HepG2 (cell line): ENCODE data around the gene TRERF1. TPM values are rescaled to one million over a fixed set of nuclear protein-coding genes. Genes with fewer than 3 reads are reported as not detected.

Experiments used
- ATF5 ChIP-seq: sonication (generic); formaldehyde crosslinking; IDR thresholded peaks from 2 replicates; pipeline ENCODE4 v1.4.0; 2020; ENCODE audit warnings: mild to moderate bottlenecking, low read depth, missing genetic modification reagents
- BCL3 ChIP-seq: sonication (generic); formaldehyde crosslinking; IDR thresholded peaks from 2 replicates; pipeline ENCODE4 v1.5.1; 2020; ENCODE audit warnings: mild to moderate bottlenecking, missing genetic modification reagents, moderate library complexity
- CBFB ChIP-seq: sonication (generic); formaldehyde crosslinking; IDR thresholded peaks from 2 replicates; pipeline ENCODE4 v1.4.0; 2020; ENCODE audit warnings: missing genetic modification reagents
- FOSL2 ChIP-seq: sonication (generic); formaldehyde crosslinking; IDR thresholded peaks from 2 replicates; pipeline ENCODE4 v1.4.0; 2020; ENCODE audit warnings: missing genetic modification reagents
- GATAD2A ChIP-seq: IDR thresholded peaks from 2 replicates; pipeline ENCODE4 v1.6.1; 2016
- HNF4A ChIP-seq: sonication (generic); formaldehyde crosslinking; IDR thresholded peaks from 2 replicates; pipeline ENCODE4 v1.4.0; 2020; ENCODE audit warnings: missing genetic modification reagents
- KDM3A ChIP-seq: IDR thresholded peaks from 2 replicates; pipeline ENCODE4 v1.6.1; 2018; ENCODE audit warnings: low read depth, missing compliant biosample characterization
- MAFF ChIP-seq: IDR thresholded peaks from 2 replicates; pipeline ENCODE4 v1.6.1; 2011; ENCODE audit warnings: low read depth, low read length, improper control_type of control experiment
- MED8 ChIP-seq: sonication (generic); formaldehyde crosslinking; IDR thresholded peaks from 2 replicates; pipeline ENCODE4 v1.8.1; 2023; ENCODE audit warnings: mild to moderate bottlenecking, missing genetic modification reagents; ENCODE audit not compliant: insufficient replicate concordance
- PHF8 ChIP-seq: sonication (generic); formaldehyde crosslinking; IDR thresholded peaks from 2 replicates; pipeline ENCODE4 v1.5.0; 2020; ENCODE audit warnings: missing genetic modification reagents
- PITX1 ChIP-seq: sonication (generic); formaldehyde crosslinking; IDR thresholded peaks from 2 replicates; pipeline ENCODE4 v1.5.1; 2020; ENCODE audit warnings: mild to moderate bottlenecking, missing genetic modification reagents
- POLR2G ChIP-seq: fragments of 200-400 bp; formaldehyde crosslinking; IDR thresholded peaks from 2 replicates; pipeline ENCODE4 v1.6.1; 2018; ENCODE audit warnings: mild to moderate bottlenecking, low read depth, low read length, moderate library complexity
- SP2 ChIP-seq: sonication (generic); formaldehyde crosslinking; IDR thresholded peaks from 2 replicates; pipeline ENCODE4 v1.5.1; 2020; ENCODE audit warnings: mild to moderate bottlenecking, missing genetic modification reagents
- TBX3 ChIP-seq: fragments of 450-650 bp; IDR thresholded peaks from 2 replicates; pipeline ENCODE4 v1.6.1; 2017; ENCODE audit warnings: antibody characterized with exemption, mild to moderate bottlenecking, inconsistent platforms, borderline replicate concordance
- ZBTB10 ChIP-seq: sonication (generic); formaldehyde crosslinking; IDR thresholded peaks from 2 replicates; pipeline ENCODE4 v1.4.0; 2020; ENCODE audit warnings: missing genetic modification reagents, borderline replicate concordance
- ZBTB4 ChIP-seq: sonication (generic); formaldehyde crosslinking; IDR thresholded peaks from 2 replicates; pipeline ENCODE4 v1.4.0; 2020; ENCODE audit warnings: missing genetic modification reagents, mild to moderate bottlenecking, borderline replicate concordance
- ZNF574 ChIP-seq: sonication (generic); formaldehyde crosslinking; IDR thresholded peaks from 2 replicates; pipeline ENCODE4 v1.4.0; 2020; ENCODE audit warnings: missing genetic modification reagents
- ZNF775 ChIP-seq: sonication (generic); formaldehyde crosslinking; IDR thresholded peaks from 2 replicates; pipeline ENCODE4 v1.4.0; 2020; ENCODE audit warnings: missing genetic modification reagents, mild to moderate bottlenecking, moderate library complexity, borderline replicate concordance
- ZSCAN20 ChIP-seq: sonication (generic); formaldehyde crosslinking; IDR thresholded peaks from 2 replicates; pipeline ENCODE4 v1.4.0; 2020; ENCODE audit warnings: missing genetic modification reagents, mild to moderate bottlenecking, borderline replicate concordance
- polyA plus RNA-seq, 8 experiments: library from polyadenylated mRNA; depleted of rRNA in 3 of 8; stranded (reverse) in 7 of 8; unstranded in 1 of 8; fragments of >200 nt; fragmentation: Illumina TruSeq in 4 of 8; extraction: Trizol in 4 of 8; gene quantifications; 2 replicates each; pipeline versions ENCODE4 v1.2.1 to v1.2.3, GENCODE V29; 2011 to 2016; ENCODE audit warnings: low read depth in 4 of 8, missing spikeins in 1 of 8, mixed read lengths in 1 of 8; ENCODE audit not compliant: insufficient read depth in 1 of 8
- total RNA-seq, 5 experiments: library from RNA; depleted of rRNA; stranded (reverse); fragments of >200 nt; fragmentation: Illumina TruSeq; extraction: Trizol; gene quantifications; 2 replicates each; pipeline ENCODE4 v1.2.3, GENCODE V29; 2016; ENCODE audit warnings: low read depth in 1 of 5

The TRERF1 gene
- total and polyA plus RNA-seq, 2 of the 13 experiments (the other 11 are each of a cell fraction or from before 2014, with no cell fraction given) = 0.02 TPM; not detected in 1

GRCh38 chr6:42226645-42227143 lies 225.0 kb downstream of the TRERF1 start (continued):
- 0 out of 2 replicates have a peak, but pooled peaks have one; percentile 26 for TF ChIP-seq POLR2G
- peak; percentile 30 for TF ChIP-seq MAFF
- TF ChIP-seq ZBTB10 (CRISPR knock-in tag) = no peak
- no peak for TF ChIP-seq GATAD2A (CRISPR knock-in tag)
- TF ChIP-seq SP2 = no peak
- TF ChIP-seq MED8 (CRISPR knock-in tag) = no peak
- TF ChIP-seq ZNF574 (CRISPR knock-in tag) = peak; percentile 49; the same call in 1 of the 2 replicates
- TF ChIP-seq FOSL2 (CRISPR knock-in tag) = peak; percentile 87
- TF ChIP-seq PHF8 (CRISPR knock-in tag) = no peak
- TF ChIP-seq ZSCAN20 (CRISPR knock-in tag) = no peak
- no peak for TF ChIP-seq ATF5 (CRISPR knock-in tag)
- no peak for TF ChIP-seq BCL3 (CRISPR knock-in tag)
- TF ChIP-seq KDM3A = 0 out of 2 replicates have a peak, but pooled peaks have one; percentile 7
- TF ChIP-seq TBX3 = no peak
- TF ChIP-seq HNF4A (CRISPR knock-in tag) = peak; percentile 17; the same call in 1 of the 2 replicates
- no peak for TF ChIP-seq CBFB (CRISPR knock-in tag)
- no peak for TF ChIP-seq ZBTB4 (CRISPR knock-in tag)
- peak; percentile 57 for TF ChIP-seq PITX1 (CRISPR knock-in tag)
- TF ChIP-seq ZNF775 (CRISPR knock-in tag) = no peak
